Measurements from ENCODE around the gene HSPA9.

Gene HSPA9

GRCh38 chr5:138595180-138595795, 20.1 kb upstream of the HSPA9 start:
- no peak for DNase-seq (ENCODE audit: low read depth in 2 of 2)

- no peak for DNase-seq (ENCODE audit: low read depth in 2 of 2)
These were observed 19.3 kb upstream of the HSPA9 start for GRCh38 chr5:138594305-138595058.

- DNase-seq (ENCODE audit: low read depth in 2 of 2), result no peak
These were observed 13.0 kb upstream of the HSPA9 start for GRCh38 chr5:138588013-138588788.

- no peak for DNase-seq (ENCODE audit: low read depth in 2 of 2)
These were observed 10.0 kb upstream of the HSPA9 start for GRCh38 chr5:138585157-138585556.

GRCh38 chr5:138583984-138584637, 8.9 kb upstream of the HSPA9 start:
- no peak for DNase-seq (ENCODE audit: low read depth in 2 of 2)

- DNase-seq (ENCODE audit: low read depth in 2 of 2), result no peak
These were observed 7.8 kb upstream of the HSPA9 start for GRCh38 chr5:138582959-138583358.

GRCh38 chr5:138580777-138581176, 5.6 kb upstream of the HSPA9 start:
- no peak for DNase-seq (ENCODE audit: low read depth in 2 of 2)

- no peak for DNase-seq (ENCODE audit: low read depth in 2 of 2)
These were observed 4.8 kb upstream of the HSPA9 start for GRCh38 chr5:138580001-138580400.

GRCh38 chr5:138579517-138579863, 4.3 kb upstream of the HSPA9 start:
- DNase-seq (ENCODE audit: low read depth in 2 of 2), result no peak

GRCh38 chr5:138577452-138577851, 2.3 kb upstream of the HSPA9 start:
- DNase-seq (ENCODE audit: low read depth in 2 of 2), result no peak

GRCh38 chr5:138574744-138575193, 432 bp downstream of the HSPA9 start:
- DNase-seq (ENCODE audit: low read depth in 2 of 2), result no peak

- no peak for DNase-seq (ENCODE audit: low read depth in 2 of 2)
These were observed 1.1 kb downstream of the HSPA9 start for GRCh38 chr5:138573949-138574670.

GRCh38 chr5:138573223-138573622, 2.0 kb downstream of the HSPA9 start:
- DNase-seq (ENCODE audit: low read depth in 2 of 2), result no peak

GRCh38 chr5:138570871-138571270, 4.3 kb downstream of the HSPA9 start:
- DNase-seq (ENCODE audit: low read depth in 2 of 2), result no peak

GRCh38 chr5:138569782-138570181, 5.4 kb downstream of the HSPA9 start:
- DNase-seq (ENCODE audit: low read depth in 2 of 2), result no peak

GRCh38 chr5:138568061-138568824, 7.0 kb downstream of the HSPA9 start:
- no peak for DNase-seq (ENCODE audit: low read depth in 2 of 2)

GRCh38 chr5:138566792-138567191, 8.4 kb downstream of the HSPA9 start:
- no peak for DNase-seq (ENCODE audit: low read depth in 2 of 2)

- no peak for DNase-seq (ENCODE audit: low read depth in 2 of 2)
These were observed 9.9 kb downstream of the HSPA9 start for GRCh38 chr5:138565100-138565821.

- DNase-seq (ENCODE audit: low read depth in 2 of 2), result no peak
These were observed 11.0 kb downstream of the HSPA9 start for GRCh38 chr5:138564242-138564641.
